ENCODE measurements around the gene IGSF8. TPM values are rescaled to one million over a fixed set of nuclear protein-coding genes. Genes with fewer than 3 reads are reported as not detected.
"Not testable (repeated sequence)": the region's sequence is repeated elsewhere in the genome, so short reads cannot be mapped to it uniquely, and the experiment has no call there.

The IGSF8 gene
- total RNA-seq, 1 donor from 2014 or later: 17.2 TPM

- no peak overlapping the region for H3K27ac Mint-ChIP-seq (ENCODE audit: unreplicated experiment)
- H3K9me3 Mint-ChIP-seq (ENCODE audit: unreplicated experiment): no peaks in the 10 kb centered on the region
- no peak overlapping the region for H3K4me3 Mint-ChIP-seq (ENCODE audit: unreplicated experiment)
- DNase-seq (ENCODE audit: low spot score): no peak
- peaks cover 6% of the 10 kb centered on the region for H3K27me3 Mint-ChIP-seq (ENCODE audit: unreplicated experiment)
- no peaks in the 10 kb centered on the region for H3K36me3 Mint-ChIP-seq (ENCODE audit: low read depth, unreplicated experiment)
- H3K4me1 Mint-ChIP-seq (ENCODE audit: unreplicated experiment): peaks cover 3% of the 10 kb centered on the region
- TF ChIP-seq, protein P1, sequence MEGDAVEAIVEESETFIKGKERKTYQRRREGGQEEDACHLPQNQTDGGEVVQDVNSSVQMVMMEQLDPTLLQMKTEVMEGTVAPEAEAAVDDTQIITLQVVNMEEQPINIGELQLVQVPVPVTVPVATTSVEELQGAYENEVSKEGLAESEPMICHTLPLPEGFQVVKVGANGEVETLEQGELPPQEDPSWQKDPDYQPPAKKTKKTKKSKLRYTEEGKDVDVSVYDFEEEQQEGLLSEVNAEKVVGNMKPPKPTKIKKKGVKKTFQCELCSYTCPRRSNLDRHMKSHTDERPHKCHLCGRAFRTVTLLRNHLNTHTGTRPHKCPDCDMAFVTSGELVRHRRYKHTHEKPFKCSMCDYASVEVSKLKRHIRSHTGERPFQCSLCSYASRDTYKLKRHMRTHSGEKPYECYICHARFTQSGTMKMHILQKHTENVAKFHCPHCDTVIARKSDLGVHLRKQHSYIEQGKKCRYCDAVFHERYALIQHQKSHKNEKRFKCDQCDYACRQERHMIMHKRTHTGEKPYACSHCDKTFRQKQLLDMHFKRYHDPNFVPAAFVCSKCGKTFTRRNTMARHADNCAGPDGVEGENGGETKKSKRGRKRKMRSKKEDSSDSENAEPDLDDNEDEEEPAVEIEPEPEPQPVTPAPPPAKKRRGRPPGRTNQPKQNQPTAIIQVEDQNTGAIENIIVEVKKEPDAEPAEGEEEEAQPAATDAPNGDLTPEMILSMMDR (IDR thresholded peaks at IDR 0.05; ENCODE audit: unreplicated experiment): no peak
These were observed 40.3 kb downstream of the IGSF8 start for GRCh38 chr1:160058087-160058486.

DNA sequence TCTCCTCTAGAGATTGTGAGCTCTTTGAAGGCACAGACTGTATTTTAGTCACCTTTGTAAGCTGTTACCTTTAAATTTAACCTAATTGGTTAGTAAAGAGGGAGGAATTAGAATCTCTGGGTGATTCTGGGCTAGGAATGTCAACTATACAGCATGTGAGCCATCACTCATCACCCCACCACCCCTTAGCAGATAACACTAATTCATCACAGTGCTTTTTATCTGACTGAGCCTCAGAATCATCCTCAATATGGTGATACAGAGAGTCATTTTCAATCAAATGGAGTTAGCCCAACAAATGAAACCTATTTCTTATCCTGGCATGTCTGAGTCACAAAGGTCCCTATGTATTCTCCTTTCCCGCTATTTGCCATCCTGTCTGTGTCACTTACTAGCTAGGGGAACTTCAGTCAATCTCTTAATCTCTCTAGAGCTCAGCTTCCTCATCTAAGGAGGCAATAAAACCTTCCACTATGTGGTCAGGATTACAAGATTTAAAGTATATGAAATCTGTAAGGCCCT lies 41.7 kb downstream of the IGSF8 start:
- TF ChIP-seq, protein P1 (IDR thresholded peaks at IDR 0.05; ENCODE audit: unreplicated experiment): no peak
- H3K36me3 Mint-ChIP-seq (ENCODE audit: low read depth, unreplicated experiment): no peaks in the 10 kb centered on the region
- H3K4me3 Mint-ChIP-seq (ENCODE audit: unreplicated experiment): no peak overlapping the region
- no peaks in the 10 kb centered on the region for H3K9me3 Mint-ChIP-seq (ENCODE audit: unreplicated experiment)
- H3K4me1 Mint-ChIP-seq (ENCODE audit: unreplicated experiment): peaks cover 7% of the 10 kb centered on the region
- no peak for DNase-seq (ENCODE audit: low spot score)
- no peak overlapping the region for H3K27ac Mint-ChIP-seq (ENCODE audit: unreplicated experiment)
- peaks cover 4% of the 10 kb centered on the region for H3K27me3 Mint-ChIP-seq (ENCODE audit: unreplicated experiment)

GRCh38 chr1:160053548-160054365 lies 44.7 kb downstream of the IGSF8 start:
- H3K4me3 Mint-ChIP-seq (ENCODE audit: unreplicated experiment): no peak overlapping the region
- H3K27ac Mint-ChIP-seq (ENCODE audit: unreplicated experiment): no peak overlapping the region
- no peak for DNase-seq (ENCODE audit: low spot score)
- TF ChIP-seq, protein P1 (IDR thresholded peaks at IDR 0.05; ENCODE audit: unreplicated experiment): no peak
- no peaks in the 10 kb centered on the region for H3K36me3 Mint-ChIP-seq (ENCODE audit: low read depth, unreplicated experiment)
- no peaks in the 10 kb centered on the region for H3K9me3 Mint-ChIP-seq (ENCODE audit: unreplicated experiment)
- H3K4me1 Mint-ChIP-seq (ENCODE audit: unreplicated experiment): peaks cover 9% of the 10 kb centered on the region
- peaks cover 3% of the 10 kb centered on the region for H3K27me3 Mint-ChIP-seq (ENCODE audit: unreplicated experiment)

GRCh38 chr1:160052936-160053335 lies 45.5 kb downstream of the IGSF8 start:
- Mint-ChIP-seq H3K27me3 (ENCODE audit: unreplicated experiment) (peaks cover 5% of the 10 kb centered on the region), H3K4me3 (ENCODE audit: unreplicated experiment) (no peak overlapping the region), H3K4me1 (ENCODE audit: unreplicated experiment) (peaks cover 9% of the 10 kb centered on the region), H3K36me3 (ENCODE audit: low read depth, unreplicated experiment) (no peaks in the 10 kb centered on the region), H3K9me3 (ENCODE audit: unreplicated experiment) (no peaks in the 10 kb centered on the region), H3K27ac (ENCODE audit: unreplicated experiment) (no peak overlapping the region)
- DNase-seq (ENCODE audit: low spot score): no peak
- TF ChIP-seq, protein P1 (IDR thresholded peaks at IDR 0.05; ENCODE audit: unreplicated experiment): no peak

- Mint-ChIP-seq H3K4me1 (ENCODE audit: unreplicated experiment) (peaks cover 19% of the 10 kb centered on the region), H3K4me3 (ENCODE audit: unreplicated experiment) (no peak overlapping the region), H3K9me3 (ENCODE audit: unreplicated experiment) (no peaks in the 10 kb centered on the region), H3K27ac (ENCODE audit: unreplicated experiment) (no peak overlapping the region), H3K27me3 (ENCODE audit: unreplicated experiment) (peaks cover 5% of the 10 kb centered on the region), H3K36me3 (ENCODE audit: low read depth, unreplicated experiment) (no peaks in the 10 kb centered on the region)
- DNase-seq (ENCODE audit: low spot score): no peak
- TF ChIP-seq, protein P1 (IDR thresholded peaks at IDR 0.05; ENCODE audit: unreplicated experiment): no peak
These were observed 47.8 kb downstream of the IGSF8 start for GRCh38 chr1:160050619-160051018.

DNA sequence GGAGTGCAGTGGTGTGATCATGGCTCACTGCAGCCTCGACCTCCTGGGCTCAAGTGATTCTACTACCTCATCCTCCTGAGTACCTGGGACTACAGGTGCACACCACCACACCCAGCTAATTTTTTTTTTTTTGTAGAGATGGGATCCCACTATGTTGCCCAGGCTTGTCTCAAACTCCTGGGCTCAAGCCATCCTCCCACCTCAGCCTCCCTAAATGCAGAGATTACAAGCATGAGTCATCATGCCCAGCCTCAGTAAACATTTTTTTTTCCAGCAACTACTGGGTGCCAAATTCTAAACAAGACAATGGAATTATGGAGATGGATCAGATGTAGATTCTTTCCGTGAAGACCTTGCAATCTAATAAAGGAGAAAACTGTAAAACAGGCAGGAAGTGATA lies 48.2 kb downstream of the IGSF8 start:
- H3K27me3 Mint-ChIP-seq (ENCODE audit: unreplicated experiment): not testable (repeated sequence)
- peaks cover 19% of the 10 kb centered on the region for H3K4me1 Mint-ChIP-seq (ENCODE audit: unreplicated experiment)

More for the DNA sequence above, 48.2 kb downstream of the IGSF8 start:
- DNase-seq (ENCODE audit: low spot score); H3K27ac Mint-ChIP-seq (ENCODE audit: unreplicated experiment); H3K4me3 Mint-ChIP-seq (ENCODE audit: unreplicated experiment); H3K36me3 Mint-ChIP-seq (ENCODE audit: low read depth, unreplicated experiment); H3K9me3 Mint-ChIP-seq (ENCODE audit: unreplicated experiment): not testable (repeated sequence)

Measured in endothelial cell (in vitro differentiated cells).